IMR-90 (cell line): ENCODE results near the gene SERPINH1. TPM values are rescaled to one million over a fixed set of nuclear protein-coding genes. Genes with fewer than 3 reads are reported as not detected.

Experiments used
- ATAC-seq: fragments of 200-7000 bp; cut with Tn5 transposase; 2 replicates; pipeline ENCODE4 v1.9.1; 2020; ENCODE audit warnings: low read depth, mild to moderate bottlenecking, moderate library complexity
- BruUV-seq: library from RNA; stranded (reverse); fragments of 400-500 nt; replicated peaks from 2 replicates; lab custom pipeline; 2021; lab: Mats Ljungman, UMichigan
- CTCF ChIA-PET: fragments of 300-600 bp; formaldehyde crosslinking; extraction: SDS; loops from one replicate; lab custom pipeline; 2021; ENCODE audit warnings: antibody characterized with exemption; lab: Yijun Ruan, JAX
- POLR2A ChIA-PET: fragments of 300-600 bp; sonication (Branson Sonifier 250); formaldehyde crosslinking; loops from one replicate; lab custom pipeline; 2022; ENCODE audit warnings: antibody characterized with exemption; ENCODE audit not compliant: unreplicated experiment; lab: Charles Lee
- DNase-seq: peaks from one replicate; pipeline ENCODE4 v3.0.0; 2013
- H2AFZ ChIP-seq: replicated peaks from 2 replicates; pipeline ENCODE3; 2013; ENCODE audit warnings: low read length, mild to moderate bottlenecking; ENCODE audit not compliant: poor library complexity
- H2AK5ac ChIP-seq: 2 replicates; pipeline ENCODE4 v1.6.1; 2013; ENCODE audit warnings: low read depth, low read length, inconsistent platforms
- H2AK9ac ChIP-seq: replicated peaks from 2 replicates; pipeline ENCODE3; 2013; ENCODE audit warnings: mild to moderate bottlenecking, low read depth, low read length, moderate library complexity; ENCODE audit not compliant: poor library complexity
- H2BK120ac ChIP-seq: 2 replicates; pipeline ENCODE4 v1.6.1; 2013; ENCODE audit warnings: low read depth, low read length, inconsistent platforms
- H2BK15ac ChIP-seq: 3 replicates; pipeline ENCODE4 v1.6.1; 2013; ENCODE audit warnings: low read depth, low read length, inconsistent platforms
- H2BK20ac ChIP-seq: 2 replicates; pipeline ENCODE4 v1.6.1; 2013; ENCODE audit warnings: low read depth, mild to moderate bottlenecking, inconsistent platforms, low read length, moderate library complexity
- H2BK5ac ChIP-seq: 2 replicates; pipeline ENCODE4 v1.6.1; 2013; ENCODE audit warnings: mild to moderate bottlenecking, low read depth, low read length, inconsistent platforms; ENCODE audit not compliant: poor library complexity, severe bottlenecking
- H3K14ac ChIP-seq: replicated peaks from 2 replicates; pipeline ENCODE4 v1.6.1; 2013; ENCODE audit warnings: low read depth, low read length, inconsistent platforms
- H3K18ac ChIP-seq: 2 replicates; pipeline ENCODE4 v1.6.1; 2013; ENCODE audit warnings: low read depth, low read length, control low read depth
- H3K23ac ChIP-seq: 2 replicates; pipeline ENCODE4 v1.6.1; 2013; ENCODE audit warnings: low read depth, low read length, inconsistent platforms
- H3K27ac ChIP-seq: 2 replicates; pipeline ENCODE4 v1.5.1; 2013; ENCODE audit warnings: mild to moderate bottlenecking, control low read depth, low read length; ENCODE audit not compliant: insufficient read depth
- H3K27me3 ChIP-seq: 2 replicates; pipeline ENCODE4 v1.6.1; 2013; ENCODE audit warnings: low read length; ENCODE audit not compliant: control insufficient read depth, insufficient read depth
- H3K36me3 ChIP-seq: 2 replicates; pipeline ENCODE4 v1.6.1; 2013; ENCODE audit warnings: low read length, mixed read lengths; ENCODE audit not compliant: control insufficient read depth, insufficient read depth
- H3K4ac ChIP-seq: 2 replicates; pipeline ENCODE4 v1.6.1; 2013; ENCODE audit warnings: low read depth, low read length, inconsistent platforms
- H3K4me1 ChIP-seq: 2 replicates; pipeline ENCODE4 v1.6.1; 2013; ENCODE audit warnings: low read length, mixed read lengths; ENCODE audit not compliant: control insufficient read depth, insufficient read depth
- H3K4me2 ChIP-seq: 2 replicates; pipeline ENCODE4 v1.6.1; 2013; ENCODE audit warnings: low read depth, mild to moderate bottlenecking, control low read depth, low read length, moderate library complexity
- H3K4me3 ChIP-seq: 2 replicates; pipeline ENCODE4 v1.5.1; 2013; ENCODE audit warnings: low read depth, mild to moderate bottlenecking, control low read depth, low read length, moderate library complexity; ENCODE audit not compliant: insufficient read depth
- H3K56ac ChIP-seq: 2 replicates; pipeline ENCODE4 v1.6.1; 2013; ENCODE audit warnings: low read length, inconsistent platforms; ENCODE audit not compliant: insufficient read depth; ENCODE audit errors: extremely low read depth
- H3K79me1 ChIP-seq, 2 experiments: 2 replicates each; pipeline ENCODE4 v1.6.1; 2013; ENCODE audit warnings: low read length in 2 of 2, inconsistent platforms in 1 of 2, low read depth in 1 of 2
- H3K9ac ChIP-seq: 2 replicates; pipeline ENCODE4 v1.6.1; 2013; ENCODE audit warnings: low read depth, low read length, control low read depth
- H3K9me1 ChIP-seq: 2 replicates; pipeline ENCODE4 v1.6.1; 2013; ENCODE audit warnings: low read length, inconsistent platforms; ENCODE audit not compliant: insufficient read depth
- H3K9me3 ChIP-seq: 2 replicates; pipeline ENCODE4 v1.6.1; 2013; ENCODE audit warnings: low read length; ENCODE audit not compliant: control insufficient read depth, insufficient read depth
- H4K20me1 ChIP-seq: 2 replicates; pipeline ENCODE4 v1.6.1; 2013; ENCODE audit warnings: low read length, inconsistent platforms; ENCODE audit not compliant: insufficient read depth
- H4K5ac ChIP-seq: 2 replicates; pipeline ENCODE4 v1.6.1; 2013; ENCODE audit warnings: mild to moderate bottlenecking, low read depth, low read length, control low read depth
- H4K8ac ChIP-seq, 2 experiments: 2 replicates each; pipeline ENCODE4 v1.6.1; 2013; ENCODE audit warnings: low read depth in 2 of 2, low read length in 2 of 2, control low read depth in 1 of 2, inconsistent platforms in 1 of 2
- H4K91ac ChIP-seq: 2 replicates; pipeline ENCODE4 v1.6.1; 2013; ENCODE audit warnings: low read depth, low read length, inconsistent platforms; ENCODE audit not compliant: insufficient read depth
- BHLHE40 ChIP-seq: fragments of 150-350 bp; IDR thresholded peaks from 2 replicates; pipeline ENCODE4 v1.6.1; 2016; ENCODE audit warnings: mild to moderate bottlenecking, low read depth, low read length
- CEBPB ChIP-seq: IDR thresholded peaks from 2 replicates; pipeline ENCODE4 v1.6.1; 2012; ENCODE audit warnings: low read depth, low read length, improper control_type of control experiment
- CHD1 ChIP-seq: IDR thresholded peaks from 2 replicates; pipeline ENCODE4 v1.6.1; 2012; ENCODE audit warnings: low read depth, low read length, improper control_type of control experiment
- FOS ChIP-seq: fragments of 150-350 bp; IDR thresholded peaks from 2 replicates; pipeline ENCODE4 v1.6.1; 2016; ENCODE audit warnings: low read depth, low read length
- MAFK ChIP-seq: IDR thresholded peaks from 2 replicates; pipeline ENCODE4 v1.6.1; 2012; ENCODE audit warnings: low read depth, low read length, improper control_type of control experiment
- MAZ ChIP-seq: IDR thresholded peaks from 2 replicates; pipeline ENCODE4 v1.6.1; 2012; ENCODE audit warnings: low read depth, mild to moderate bottlenecking, low read length, improper control_type of control experiment, moderate library complexity, borderline replicate concordance
- MXI1 ChIP-seq: IDR thresholded peaks from 2 replicates; pipeline ENCODE4 v1.6.1; 2012; ENCODE audit warnings: low read depth, mild to moderate bottlenecking, low read length, moderate library complexity, borderline replicate concordance
- NFE2L2 ChIP-seq: fragments of 150-350 bp; IDR thresholded peaks from 2 replicates; pipeline ENCODE4 v1.6.1; 2016; ENCODE audit warnings: low read depth, mild to moderate bottlenecking, low read length
- POLR2A ChIP-seq: IDR thresholded peaks from 2 replicates; pipeline ENCODE4 v1.6.1; 2012; ENCODE audit warnings: mild to moderate bottlenecking, low read depth, low read length
- RAD21 ChIP-seq: IDR thresholded peaks from 2 replicates; pipeline ENCODE4 v1.6.1; 2012; ENCODE audit warnings: low read length, improper control_type of control experiment
- RCOR1 ChIP-seq: IDR thresholded peaks from 2 replicates; pipeline ENCODE4 v1.6.1; 2012; ENCODE audit warnings: mild to moderate bottlenecking, low read length, improper control_type of control experiment; ENCODE audit not compliant: insufficient replicate concordance
- RFX5 ChIP-seq: IDR thresholded peaks from 2 replicates; pipeline ENCODE4 v1.8.0; 2012; ENCODE audit warnings: low read depth, mild to moderate bottlenecking, low read length, moderate library complexity
- SMC3 ChIP-seq: fragments of 150-350 bp; IDR thresholded peaks from 2 replicates; pipeline ENCODE4 v1.6.1; 2016; ENCODE audit warnings: low read depth, mild to moderate bottlenecking, antibody characterized with exemption, low read length, moderate library complexity
- WGBS, 2 experiments: methylation state at CpG; one replicate each; pipeline versions ENCODE4 v1.1.5 to v1.1.7; 2013; ENCODE audit warnings: missing lambda C conversion rate in 2 of 2; ENCODE audit not compliant: insufficient read length in 1 of 2; ENCODE audit errors: extremely low coverage in 2 of 2; 5-methylcytosine and 5-hydroxymethylcytosine counted together
- dilution Hi-C: fragments of 300-500 bp; cut with HindIII; formaldehyde crosslinking; loops from one replicate; pipeline ENCODE4 v1.14.3; 2018; ENCODE audit warnings: low sequenced_read_pairs; ENCODE audit not compliant: unreplicated experiment
- in situ Hi-C: fragments of 300-500 bp; cut with MboI; formaldehyde crosslinking; loops from 3 replicates; pipeline ENCODE4 v1.14.3; 2019; ENCODE audit warnings: low sequenced_read_pairs, inconsistent platforms, mixed read lengths
- intact Hi-C: fragments of 100-400 bp; cut with micrococcal nuclease; formaldehyde crosslinking; loops from 2 replicates; pipeline ENCODE4 v1.10.0; 2022
- polyA plus RNA-seq, 3 experiments: library from polyadenylated mRNA; depleted of rRNA; stranded (reverse); fragments of >200 nt; gene quantifications; 2 replicates each; pipeline ENCODE4 v1.2.3, GENCODE V29; 2012; ENCODE audit warnings: low replicate concordance in 1 of 3
- total RNA-seq: library from RNA; depleted of rRNA; stranded (reverse); fragments of >200 nt; gene quantifications from 2 replicates; pipeline ENCODE4 v1.2.3, GENCODE V29; 2012
- TF ChIP-seq, protein P1 (sequence below): fragments of 150-350 bp; IDR thresholded peaks from 2 replicates; pipeline ENCODE4 v1.6.1; 2016; ENCODE audit warnings: low read depth, mild to moderate bottlenecking, low read length, moderate library complexity, borderline replicate concordance
- TF ChIP-seq, protein P2 (sequence below): conservative IDR thresholded peaks from 2 replicates; pipeline ENCODE4 v1.5.1; 2012; ENCODE audit warnings: mild to moderate bottlenecking, low read depth, low read length, improper control_type of control experiment
- TF ChIP-seq, protein P3 (sequence below): fragments of 150-350 bp; IDR thresholded peaks from 2 replicates; pipeline ENCODE4 v1.6.1; 2017; ENCODE audit warnings: mild to moderate bottlenecking, antibody characterized with exemption, low read length, low read depth

The SERPINH1 gene
- total and polyA plus RNA-seq, 2 of the 4 experiments (the other 2 are of a cell fraction): 841 to 1,857 TPM

DNA sequence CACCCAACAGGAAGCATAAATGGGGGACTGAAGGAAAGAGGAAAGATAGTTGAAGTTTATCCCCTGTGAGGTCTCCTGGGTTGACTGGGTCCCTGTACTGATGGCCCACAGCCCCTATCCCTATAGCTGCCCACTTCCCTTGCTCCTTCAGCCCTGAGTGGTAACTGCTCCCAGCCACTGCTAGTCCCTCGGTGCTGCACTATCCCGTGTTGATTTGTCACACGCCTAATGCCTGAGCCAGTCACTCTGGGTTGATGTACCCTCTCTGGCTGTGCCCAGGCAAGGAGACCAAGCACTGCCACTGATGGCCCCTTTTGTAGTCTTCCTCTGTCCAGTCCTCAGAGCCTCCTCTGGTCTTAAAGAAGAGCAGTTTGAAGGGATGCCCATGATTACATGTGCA, 45.9 kb upstream of the SERPINH1 start:
- CTCF ChIA-PET: no interaction called here

More for the DNA sequence above, 45.9 kb upstream of the SERPINH1 start:
- H2BK5ac ChIP-seq: no peak overlapping the region
- no peaks in the 10 kb centered on the region for H3K36me3 ChIP-seq
- no peak overlapping the region for H3K14ac ChIP-seq
- DNase-seq: no peak
- dilution Hi-C loops: no loop called here
- no peaks in the 10 kb centered on the region; a peak in 1 of 4 replicates for H3K79me1 ChIP-seq
- H2AFZ ChIP-seq: no peak overlapping the region
- H3K18ac ChIP-seq: no peak overlapping the region
- no peak overlapping the region for H2BK15ac ChIP-seq
- no peaks in the 10 kb centered on the region for H3K27me3 ChIP-seq
- no peak overlapping the region for H2AK5ac ChIP-seq
- in situ Hi-C loops: no loop called here
- no peak overlapping the region for H3K27ac ChIP-seq
- H4K5ac ChIP-seq: no peak overlapping the region
- 0 out of 2 replicates have a peak, but pooled peaks cover 6% of the 10 kb centered on the region for H4K20me1 ChIP-seq
- H3K23ac ChIP-seq: no peak overlapping the region
- no peak overlapping the region for H3K4me2 ChIP-seq
- H4K8ac ChIP-seq: no peak overlapping the region
- no peak overlapping the region for H3K4me3 ChIP-seq
- no peak overlapping the region for H3K56ac ChIP-seq
- ATAC-seq: no peak
- TF ChIP-seq POLR2A (no peak), RFX5 (no peak), MAFK (no peak), SMC3 (no peak), RCOR1 (no peak), MXI1 (no peak), BHLHE40 (no peak), RAD21 (no peak), FOS (no peak), CHD1 (no peak), NFE2L2 (no peak), MAZ (no peak), CEBPB (no peak)
- TF ChIP-seq, protein P1, sequence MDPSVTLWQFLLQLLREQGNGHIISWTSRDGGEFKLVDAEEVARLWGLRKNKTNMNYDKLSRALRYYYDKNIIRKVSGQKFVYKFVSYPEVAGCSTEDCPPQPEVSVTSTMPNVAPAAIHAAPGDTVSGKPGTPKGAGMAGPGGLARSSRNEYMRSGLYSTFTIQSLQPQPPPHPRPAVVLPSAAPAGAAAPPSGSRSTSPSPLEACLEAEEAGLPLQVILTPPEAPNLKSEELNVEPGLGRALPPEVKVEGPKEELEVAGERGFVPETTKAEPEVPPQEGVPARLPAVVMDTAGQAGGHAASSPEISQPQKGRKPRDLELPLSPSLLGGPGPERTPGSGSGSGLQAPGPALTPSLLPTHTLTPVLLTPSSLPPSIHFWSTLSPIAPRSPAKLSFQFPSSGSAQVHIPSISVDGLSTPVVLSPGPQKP: no peak
- TF ChIP-seq, protein P2, sequence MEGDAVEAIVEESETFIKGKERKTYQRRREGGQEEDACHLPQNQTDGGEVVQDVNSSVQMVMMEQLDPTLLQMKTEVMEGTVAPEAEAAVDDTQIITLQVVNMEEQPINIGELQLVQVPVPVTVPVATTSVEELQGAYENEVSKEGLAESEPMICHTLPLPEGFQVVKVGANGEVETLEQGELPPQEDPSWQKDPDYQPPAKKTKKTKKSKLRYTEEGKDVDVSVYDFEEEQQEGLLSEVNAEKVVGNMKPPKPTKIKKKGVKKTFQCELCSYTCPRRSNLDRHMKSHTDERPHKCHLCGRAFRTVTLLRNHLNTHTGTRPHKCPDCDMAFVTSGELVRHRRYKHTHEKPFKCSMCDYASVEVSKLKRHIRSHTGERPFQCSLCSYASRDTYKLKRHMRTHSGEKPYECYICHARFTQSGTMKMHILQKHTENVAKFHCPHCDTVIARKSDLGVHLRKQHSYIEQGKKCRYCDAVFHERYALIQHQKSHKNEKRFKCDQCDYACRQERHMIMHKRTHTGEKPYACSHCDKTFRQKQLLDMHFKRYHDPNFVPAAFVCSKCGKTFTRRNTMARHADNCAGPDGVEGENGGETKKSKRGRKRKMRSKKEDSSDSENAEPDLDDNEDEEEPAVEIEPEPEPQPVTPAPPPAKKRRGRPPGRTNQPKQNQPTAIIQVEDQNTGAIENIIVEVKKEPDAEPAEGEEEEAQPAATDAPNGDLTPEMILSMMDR: no peak
- TF ChIP-seq, protein P3, sequence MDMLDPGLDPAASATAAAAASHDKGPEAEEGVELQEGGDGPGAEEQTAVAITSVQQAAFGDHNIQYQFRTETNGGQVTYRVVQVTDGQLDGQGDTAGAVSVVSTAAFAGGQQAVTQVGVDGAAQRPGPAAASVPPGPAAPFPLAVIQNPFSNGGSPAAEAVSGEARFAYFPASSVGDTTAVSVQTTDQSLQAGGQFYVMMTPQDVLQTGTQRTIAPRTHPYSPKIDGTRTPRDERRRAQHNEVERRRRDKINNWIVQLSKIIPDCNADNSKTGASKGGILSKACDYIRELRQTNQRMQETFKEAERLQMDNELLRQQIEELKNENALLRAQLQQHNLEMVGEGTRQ: no peak
- H3K9ac ChIP-seq: no peak overlapping the region
- no peak overlapping the region for H2BK120ac ChIP-seq
- H2BK20ac ChIP-seq: no peak overlapping the region
- H3K9me3 ChIP-seq: peaks cover 2% of the 10 kb centered on the region; the same call in 1 of the 2 replicates
- intact Hi-C loops: loop anchor here (5.0 kb wide), 1 partner anchor 49 kb away; no protein-coding TSS in a partner anchor
- peaks cover 8% of the 10 kb centered on the region for H3K4me1 ChIP-seq
- BruUV-seq: no TSS peak
- peak overlapping the region; percentile 23 for H2AK9ac ChIP-seq
- 0 out of 2 replicates have a peak, but pooled peaks cover 5% of the 10 kb centered on the region for H3K9me1 ChIP-seq
- POLR2A ChIA-PET: no interaction called here
- WGBS, 2 experiments: 88% methylated on average over 3 of the region's 3 CpGs; no CpG with 5 or more reads in 1 of the 2 experiments
- no peak overlapping the region for H4K91ac ChIP-seq
- H3K4ac ChIP-seq: no peak overlapping the region
